ENCODE data around the gene EHD2.

DNA sequence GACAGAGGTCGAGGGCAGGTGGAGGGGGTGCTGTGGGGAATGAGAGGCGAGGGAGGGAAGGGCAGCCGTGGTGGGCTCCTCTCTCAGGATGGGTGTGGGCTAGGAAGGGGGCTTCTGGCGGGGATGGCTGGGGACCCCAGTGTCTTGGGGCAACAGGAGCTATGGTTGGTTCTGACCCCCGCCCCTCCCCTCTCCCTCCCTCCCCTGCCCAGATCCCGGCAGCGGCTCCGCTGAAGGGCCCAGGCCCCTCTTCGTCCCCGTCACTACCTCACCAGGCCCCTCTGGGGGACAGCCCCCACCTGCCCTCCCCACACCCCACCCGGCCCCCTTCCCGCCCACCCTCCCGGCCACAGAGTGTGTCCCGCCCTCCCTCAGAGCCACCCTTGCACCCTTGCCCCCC lies 19.3 kb upstream of the EHD2 start:
- TF ChIP-seq RFXAP (CRISPR knock-in tag; IDR thresholded peaks at IDR 0.05; ENCODE audit: borderline replicate concordance): no peak
- TF ChIP-seq SKI (IDR thresholded peaks at IDR 0.05; ENCODE audit: partially characterized antibody): no peak
- TF ChIP-seq ZNF572 (CRISPR knock-in tag; IDR thresholded peaks at IDR 0.05): no peak
- TF ChIP-seq, protein P1, sequence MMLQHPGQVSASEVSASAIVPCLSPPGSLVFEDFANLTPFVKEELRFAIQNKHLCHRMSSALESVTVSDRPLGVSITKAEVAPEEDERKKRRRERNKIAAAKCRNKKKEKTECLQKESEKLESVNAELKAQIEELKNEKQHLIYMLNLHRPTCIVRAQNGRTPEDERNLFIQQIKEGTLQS (CRISPR knock-in tag; IDR thresholded peaks at IDR 0.05): no peak
- no peak for TF ChIP-seq ETV6 (CRISPR knock-in tag; conservative IDR thresholded peaks at IDR 0.05)
- TF ChIP-seq HES4 (CRISPR knock-in tag; IDR thresholded peaks at IDR 0.05; ENCODE audit: borderline replicate concordance): no peak
- TF ChIP-seq, protein P2, sequence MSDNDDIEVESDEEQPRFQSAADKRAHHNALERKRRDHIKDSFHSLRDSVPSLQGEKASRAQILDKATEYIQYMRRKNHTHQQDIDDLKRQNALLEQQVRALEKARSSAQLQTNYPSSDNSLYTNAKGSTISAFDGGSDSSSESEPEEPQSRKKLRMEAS (IDR thresholded peaks at IDR 0.05): no peak
- TF ChIP-seq TCF7 (IDR thresholded peaks at IDR 0.05; ENCODE audit: low read depth): no peak
- TF ChIP-seq ZSCAN12 (CRISPR knock-in tag; IDR thresholded peaks at IDR 0.05): no peak

All from HepG2 (cell line).